HEK293 (cell line): ENCODE results near the gene COL4A3.

Experiments used
- CTCF ChIA-PET: fragments of 350-600 bp; formaldehyde crosslinking; extraction: SDS; loops from one replicate; lab custom pipeline; 2021; ENCODE audit warnings: antibody characterized with exemption; lab: Yijun Ruan, JAX
- POLR2A ChIA-PET: fragments of 300-600 bp; formaldehyde crosslinking; extraction: SDS; loops from one replicate; lab custom pipeline; 2020; ENCODE audit warnings: antibody characterized with exemption, inconsistent platforms; lab: Yijun Ruan, JAX
- H3K27ac ChIP-seq: fragments of 200-500 bp; sonication (Bioruptor generic); 2 replicates; pipeline ENCODE4 v1.5.1; 2014; ENCODE audit warnings: low read depth, low read length, control low read depth, inconsistent platforms; ENCODE audit errors: extremely low read depth
- H3K36me3 ChIP-seq, 2 experiments: fragments of 200-500 bp in 1 of 2; sonication (Bioruptor generic) in 1 of 2; 1 replicate in 1 of 2; 2 replicates in 1 of 2; pipeline ENCODE4 v1.5.1; 2014 to 2017; ENCODE audit warnings: inconsistent platforms in 2 of 2, low read length in 2 of 2; ENCODE audit not compliant: control insufficient read depth in 2 of 2, insufficient read depth in 1 of 2
- H3K4me1 ChIP-seq: fragments of 200-500 bp; sonication (Bioruptor generic); 2 replicates; pipeline ENCODE4 v1.5.1; 2014; ENCODE audit warnings: mild to moderate bottlenecking, low read length, inconsistent platforms; ENCODE audit not compliant: control insufficient read depth, insufficient read depth
- H3K4me3 ChIP-seq: 2 replicates; pipeline ENCODE4 v1.5.1; 2011; ENCODE audit warnings: low read depth, mild to moderate bottlenecking, control low read depth, low read length, moderate library complexity
- H3K9me3 ChIP-seq: fragments of 200-500 bp; sonication (Bioruptor generic); 2 replicates; pipeline ENCODE4 v1.5.1; 2014; ENCODE audit warnings: low read depth, low read length, inconsistent platforms; ENCODE audit not compliant: control insufficient read depth, insufficient read depth
- ATF2 ChIP-seq: fragments of 450-650 bp; formaldehyde crosslinking; IDR thresholded peaks from 2 replicates; pipeline ENCODE4 v1.5.1; 2016; ENCODE audit warnings: missing biosample characterization, missing genetic modification characterization, low read depth
- BCL11A ChIP-seq: fragments of 450-650 bp; formaldehyde crosslinking; IDR thresholded peaks from 2 replicates; pipeline ENCODE4 v1.5.1; 2016; ENCODE audit warnings: low read depth, missing biosample characterization, missing genetic modification characterization
- BCL6B ChIP-seq: fragments of 450-650 bp; formaldehyde crosslinking; IDR thresholded peaks from 2 replicates; pipeline ENCODE4 v1.5.1; 2017; ENCODE audit warnings: missing biosample characterization, missing genetic modification characterization
- EGR2 ChIP-seq: fragments of 450-650 bp; formaldehyde crosslinking; IDR thresholded peaks from 2 replicates; pipeline ENCODE4 v1.5.1; 2016; ENCODE audit warnings: low read depth, missing biosample characterization, missing genetic modification characterization
- GLIS1 ChIP-seq: fragments of 450-650 bp; formaldehyde crosslinking; IDR thresholded peaks from 2 replicates; pipeline ENCODE4 v1.5.1; 2016; ENCODE audit warnings: missing biosample characterization, missing genetic modification characterization
- PRDM1 ChIP-seq: fragments of 450-650 bp; formaldehyde crosslinking; IDR thresholded peaks from 2 replicates; pipeline ENCODE4; 2016; ENCODE audit warnings: missing biosample characterization, missing genetic modification characterization
- RBAK ChIP-seq: fragments of 450-650 bp; formaldehyde crosslinking; IDR thresholded peaks from 2 replicates; pipeline ENCODE4 v1.5.1; 2016; ENCODE audit warnings: missing biosample characterization, missing genetic modification characterization
- TSHZ1 ChIP-seq: fragments of 450-650 bp; formaldehyde crosslinking; IDR thresholded peaks from 2 replicates; pipeline ENCODE4 v1.5.1; 2016; ENCODE audit warnings: missing biosample characterization, missing genetic modification characterization, borderline replicate concordance
- YY1 ChIP-seq: fragments of 450-650 bp; formaldehyde crosslinking; IDR thresholded peaks from 2 replicates; pipeline ENCODE4 v1.5.1; 2018; ENCODE audit warnings: missing biosample characterization, missing genetic modification characterization
- ZNF280D ChIP-seq: fragments of 450-650 bp; formaldehyde crosslinking; IDR thresholded peaks from 2 replicates; pipeline ENCODE4 v1.5.1; 2016; ENCODE audit warnings: missing biosample characterization, missing genetic modification characterization
- ZNF335 ChIP-seq: fragments of 450-650 bp; formaldehyde crosslinking; conservative IDR thresholded peaks from 2 replicates; pipeline ENCODE4 v1.5.1; 2016; ENCODE audit warnings: missing biosample characterization, missing genetic modification characterization
- ZNF354C ChIP-seq: fragments of 450-650 bp; formaldehyde crosslinking; IDR thresholded peaks from 2 replicates; pipeline ENCODE4 v1.5.1; 2016; ENCODE audit warnings: missing biosample characterization, missing genetic modification characterization, low read depth, borderline replicate concordance
- ZNF518A ChIP-seq: fragments of 450-650 bp; formaldehyde crosslinking; conservative IDR thresholded peaks from 2 replicates; pipeline ENCODE4 v1.5.1; 2016; ENCODE audit warnings: low read depth, missing biosample characterization, missing genetic modification characterization
- ZNF621 ChIP-seq: fragments of 450-650 bp; formaldehyde crosslinking; IDR thresholded peaks from 2 replicates; pipeline ENCODE4 v1.5.1; 2017; ENCODE audit warnings: missing biosample characterization, missing genetic modification characterization
- ZNF707 ChIP-seq: fragments of 450-650 bp; formaldehyde crosslinking; IDR thresholded peaks from 2 replicates; pipeline ENCODE4 v1.5.1; 2016; ENCODE audit warnings: missing biosample characterization, missing genetic modification characterization
- ZNF76 ChIP-seq: fragments of 450-650 bp; formaldehyde crosslinking; IDR thresholded peaks from 2 replicates; pipeline ENCODE4; 2016; ENCODE audit warnings: low read depth, missing biosample characterization, missing genetic modification characterization, borderline replicate concordance
- ZSCAN18 ChIP-seq: fragments of 450-650 bp; formaldehyde crosslinking; IDR thresholded peaks from 2 replicates; pipeline ENCODE4 v1.5.1; 2016; ENCODE audit warnings: missing biosample characterization, missing genetic modification characterization
- ZSCAN4 ChIP-seq: fragments of 450-650 bp; formaldehyde crosslinking; IDR thresholded peaks from 2 replicates; pipeline ENCODE4 v1.5.1; 2017; ENCODE audit warnings: missing biosample characterization, missing genetic modification characterization

The COL4A3 gene

GRCh38 chr2:227152093-227152766 lies 12.2 kb upstream of the COL4A3 start (continued):
- TF ChIP-seq ZSCAN4 (tag by site-specific recombination): no peak
- no peak for TF ChIP-seq TSHZ1 (tag by site-specific recombination)
- TF ChIP-seq RBAK: no peak
- no peak for TF ChIP-seq ATF2
- TF ChIP-seq, all 188 proteins: peak for 0

GRCh38 chr2:227153307-227153706 lies 11.1 kb upstream of the COL4A3 start:
- ChIA-PET CTCF (no interaction called here), POLR2A (no interaction called here)
- Histone ChIP-seq H3K9me3 (no peaks in the 10 kb centered on the region), H3K36me3 (no peaks in the 10 kb centered on the region), H3K27ac (no peak overlapping the region), H3K4me1 (peaks cover 2% of the 10 kb centered on the region; the same call in 1 of the 2 replicates), H3K4me3 (no peak overlapping the region)
- no peak for TF ChIP-seq ZNF76 (tag by site-specific recombination)
- no peak for TF ChIP-seq BCL11A (tag by site-specific recombination)
- no peak for TF ChIP-seq BCL6B (tag by site-specific recombination)
- no peak for TF ChIP-seq ZNF518A (tag by site-specific recombination)
- TF ChIP-seq EGR2 (tag by site-specific recombination): no peak
- TF ChIP-seq ZSCAN18 (tag by site-specific recombination): no peak
- no peak for TF ChIP-seq ZNF335 (tag by site-specific recombination)
- no peak for TF ChIP-seq ZNF354C
- TF ChIP-seq YY1 (tag by site-specific recombination): no peak
- TF ChIP-seq GLIS1 (tag by site-specific recombination): no peak
- TF ChIP-seq ZNF707 (tag by site-specific recombination): no peak
- no peak for TF ChIP-seq ZNF621 (tag by site-specific recombination)
- TF ChIP-seq PRDM1 (tag by site-specific recombination): no peak
- TF ChIP-seq ZNF280D (tag by site-specific recombination): no peak
